Upper lobe of left lung (tissue), 6 donors: ENCODE data around the gene PLD4. TPM values are rescaled to one million over a fixed set of nuclear protein-coding genes. Genes with fewer than 3 reads are reported as not detected.

Source experiments
- ATAC-seq, 2 donors: fragments of 200-7000 bp; cut with Tn5 transposase; one replicate each; pipeline ENCODE4 v1.9.1; 2022; ENCODE audit warnings: mild to moderate bottlenecking in 2 of 2, moderate library complexity in 2 of 2; ENCODE audit not compliant: low FRiP score in 2 of 2
- DNase-seq, 2 donors: peaks; one replicate each; pipeline ENCODE4 v3.0.0-alpha.2; 2019 to 2020
- H3K27ac ChIP-seq, 4 donors: fragments of 200-600 bp; sonication (generic); one replicate each; pipeline ENCODE4 v1.5.1; 2016 to 2019
- H3K27me3 ChIP-seq, 4 donors: fragments of 200-600 bp; sonication (generic); one replicate each; pipeline ENCODE4 v1.5.1; 2017 to 2019
- H3K36me3 ChIP-seq, 4 donors: fragments of 200-600 bp; sonication (generic); one replicate each; pipeline ENCODE4 v1.5.1; 2016 to 2019
- H3K4me1 ChIP-seq, 4 donors: fragments of 200-600 bp; sonication (generic); one replicate each; pipeline ENCODE4 v1.5.1; 2018 to 2019
- H3K4me3 ChIP-seq, 4 donors: fragments of 200-600 bp; sonication (generic); one replicate each; pipeline ENCODE4 v1.5.1; 2017 to 2019; ENCODE audit warnings: mild to moderate bottlenecking in 2 of 4, moderate library complexity in 1 of 4
- H3K9me3 ChIP-seq, 4 donors: fragments of 200-600 bp; sonication (generic); one replicate each; pipeline ENCODE4 v1.5.1; 2018 to 2019
- CTCF ChIP-seq, 6 experiments: fragments of 450-650 bp in 4 of 6; fragments of 200-600 bp in 2 of 6; sonication (generic) in 2 of 6; IDR thresholded peaks; one replicate each; pipeline ENCODE4 v1.5.1; 2016 to 2019; ENCODE audit warnings: antibody characterized with exemption in 6 of 6
- EP300 ChIP-seq, 4 donors: sonication (generic); formaldehyde crosslinking; IDR thresholded peaks; one replicate each; pipeline ENCODE4 v1.5.1; 2017; ENCODE audit warnings: antibody characterized with exemption in 4 of 4, control low read depth in 2 of 4
- POLR2A ChIP-seq, 4 donors: fragments of 450-650 bp; IDR thresholded peaks; one replicate each; pipeline ENCODE4 v1.5.1; 2016 to 2017; ENCODE audit warnings: antibody characterized with exemption in 4 of 4, mild to moderate bottlenecking in 2 of 4
- POLR2AphosphoS5 ChIP-seq, 2 donors: sonication (generic); formaldehyde crosslinking; IDR thresholded peaks; one replicate each; pipeline ENCODE4 v1.5.1; 2017; ENCODE audit warnings: antibody characterized with exemption in 2 of 2
- WGBS, 2 donors: methylation state at CpG; one replicate each; pipeline ENCODE4 v1.1.5; 2017 to 2018; 5-methylcytosine and 5-hydroxymethylcytosine counted together
- total RNA-seq, 6 donors: library from RNA; depleted of rRNA in 4 of 6; stranded (reverse); fragments of >200 nt in 4 of 6; gene quantifications; one replicate each; pipeline versions ENCODE4 v1.1.0 to v1.2.1, GENCODE V29; 2016 to 2021
- donor health status: DM: no; HTN: no; CAD: no; lungs with moderate emphysema.
- donor health status: DM: no; HTN: yes; CAD: no; lungs with severe emphysema.

Gene PLD4
- total RNA-seq, 6 donors from 2014 or later = under 0.01 to 6.1 (median 2.5) TPM; not detected in 3

GRCh38 chr14:104953097-104953496, 28.4 kb downstream of the PLD4 start:
- Histone ChIP-seq H3K27ac (no peak overlapping the region), H3K4me3 (no peak overlapping the region), H3K36me3 (no peaks in the 10 kb centered on the region), H3K27me3 (no peaks in the 10 kb centered on the region), H3K9me3 (no peaks in the 10 kb centered on the region), H3K4me1 (no peaks in the 10 kb centered on the region)
- WGBS, 2 donors = 87 to 91% methylated on average over 9 to 13 of the region's 13 CpGs
- ATAC-seq (no peak), DNase-seq (peak in 1 of 2 donors; percentile 68)
- TF ChIP-seq EP300 (IDR thresholded peaks at IDR 0.05) (no peak), POLR2AphosphoS5 (IDR thresholded peaks at IDR 0.05) (no peak), CTCF (IDR thresholded peaks at IDR 0.05) (no peak), POLR2A (IDR thresholded peaks at IDR 0.05) (no peak)

- ATAC-seq (peak; percentile 10 to 71), DNase-seq (peak in 1 of 2 donors; percentile 59)
- Histone ChIP-seq H3K27ac (no peak overlapping the region), H3K4me3 (no peak overlapping the region), H3K27me3 (no peaks in the 10 kb centered on the region), H3K36me3 (no peaks in the 10 kb centered on the region), H3K9me3 (no peaks in the 10 kb centered on the region), H3K4me1 (no peaks in the 10 kb centered on the region)
- WGBS, 2 donors = 88 to 90% methylated on average over 26 of the region's 26 CpGs
- TF ChIP-seq CTCF (IDR thresholded peaks at IDR 0.05) = no peak
- no peak for TF ChIP-seq POLR2AphosphoS5 (IDR thresholded peaks at IDR 0.05)
- no peak for TF ChIP-seq POLR2A (IDR thresholded peaks at IDR 0.05)
- no peak for TF ChIP-seq EP300 (IDR thresholded peaks at IDR 0.05)
These were observed 29.4 kb downstream of the PLD4 start for GRCh38 chr14:104953896-104954656.

GRCh38 chr14:104954746-104955395, 30.2 kb downstream of the PLD4 start:
- Histone ChIP-seq H3K4me3 (no peak overlapping the region), H3K27me3 (no peaks in the 10 kb centered on the region), H3K36me3 (no peaks in the 10 kb centered on the region), H3K9me3 (no peaks in the 10 kb centered on the region), H3K27ac (no peak overlapping the region), H3K4me1 (no peaks in the 10 kb centered on the region)
- ATAC-seq (peak in 1 of 2 donors; percentile 30), DNase-seq (peak in 1 of 2 donors; percentile 34)
- 77 to 82% methylated on average over 11 to 13 of the region's 13 CpGs for WGBS, 2 donors
- TF ChIP-seq POLR2A (IDR thresholded peaks at IDR 0.05) (no peak), POLR2AphosphoS5 (IDR thresholded peaks at IDR 0.05) (no peak), CTCF (IDR thresholded peaks at IDR 0.05) (no peak), EP300 (IDR thresholded peaks at IDR 0.05) (no peak)

GRCh38 chr14:104955396-104955770, 30.7 kb downstream of the PLD4 start:
- Histone ChIP-seq H3K4me3 (no peak overlapping the region), H3K9me3 (no peaks in the 10 kb centered on the region), H3K4me1 (no peaks in the 10 kb centered on the region), H3K27ac (no peak overlapping the region), H3K36me3 (no peaks in the 10 kb centered on the region), H3K27me3 (no peaks in the 10 kb centered on the region)
- DNase-seq (no peak), ATAC-seq (peak in 1 of 2 donors; percentile 39)
- WGBS, 2 donors = 95% methylated on average over 3 of the region's 3 CpGs; no CpG with 5 or more reads in 1 of the 2 donors
- TF ChIP-seq POLR2A (IDR thresholded peaks at IDR 0.05) (no peak), CTCF (IDR thresholded peaks at IDR 0.05) (no peak)
